ENCODE measurements around the gene SYNJ2. TPM values are rescaled to one million over a fixed set of nuclear protein-coding genes. Genes with fewer than 3 reads are reported as not detected.

SYNJ2 gene
- total and polyA plus RNA-seq, 2 donors (not counting 3 experiments of a cell fraction or from before 2014, with no cell fraction given): 35.1 to 78.2 TPM

GRCh38 chr6:158053377-158054313 lies 72.0 kb downstream of the SYNJ2 start:
- H3K27ac ChIP-seq (ENCODE audit: insufficient read depth, low read depth, low read length): no peak overlapping the region
- H3K27me3 ChIP-seq (ENCODE audit: control insufficient read depth in 2 of 2, insufficient read depth in 2 of 2, low read length in 2 of 2): no peaks in the 10 kb centered on the region
- H3K36me3 ChIP-seq (ENCODE audit: control insufficient read depth in 2 of 2, extremely low read depth in 1 of 2, insufficient read depth in 2 of 2, low read length in 2 of 2): peaks cover 2 to 25% of the 10 kb centered on the region in 2 experiments
- no peaks in the 10 kb centered on the region for H4K20me1 ChIP-seq (replicated peaks; ENCODE audit: control insufficient read depth, extremely low read depth, insufficient read depth, low read length)
- ChIA-PET CTCF (interaction anchor here (9.3 kb wide), 1 partner anchor 16 kb away, joined by 83 read pairs; no protein-coding TSS in a partner anchor), POLR2A (no interaction called here)
- intact Hi-C loops (cut with micrococcal nuclease): no loop called here
- TF ChIP-seq POLR2AphosphoS5 (IDR thresholded peaks at IDR 0.05; ENCODE audit: insufficient read depth, low read depth, low read length) (no peak), JUN (IDR thresholded peaks at IDR 0.05; ENCODE audit: borderline replicate concordance, insufficient read depth, insufficient read length, low read depth) (no peak), MYC (IDR thresholded peaks at IDR 0.05; ENCODE audit: low read depth, low read length) (no peak), FOS (IDR thresholded peaks at IDR 0.05; ENCODE audit: borderline replicate concordance, insufficient read depth, low read length) (no peak), GATA2 (IDR thresholded peaks at IDR 0.05; ENCODE audit: insufficient read depth, insufficient read length, low read depth, low read length) (no peak), EZH2 (IDR thresholded peaks at IDR 0.05; ENCODE audit: borderline replicate concordance, low read depth, low read length, severe bottlenecking) (no peak)
- TF ChIP-seq, protein P1, sequence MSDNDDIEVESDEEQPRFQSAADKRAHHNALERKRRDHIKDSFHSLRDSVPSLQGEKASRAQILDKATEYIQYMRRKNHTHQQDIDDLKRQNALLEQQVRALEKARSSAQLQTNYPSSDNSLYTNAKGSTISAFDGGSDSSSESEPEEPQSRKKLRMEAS (IDR thresholded peaks at IDR 0.05; ENCODE audit: insufficient read depth, insufficient read length): no peak
- H3K4me2 ChIP-seq (ENCODE audit: insufficient read depth, low read length): no peak overlapping the region
- BruUV-seq (replicated peaks): no TSS peak
- no peak overlapping the region for H2AFZ ChIP-seq (ENCODE audit: low read depth, low read length)
- dilution Hi-C loops (cut with MboI; ENCODE audit: extremely low pct_ligation_motif_present, low sequenced_read_pairs): no loop called here
- FAIRE-seq (no peak), DNase-seq (ENCODE audit: low read depth, low spot score) (no peak)
- H3K4me3 ChIP-seq (replicated peaks in 1 of 3; ENCODE audit: insufficient read depth in 1 of 3, low read depth in 1 of 3, low read length in 3 of 3): no peak overlapping the region
- H3K79me2 ChIP-seq (ENCODE audit: control insufficient read depth, insufficient read depth, low read length): peaks cover 7% of the 10 kb centered on the region
- H3K9me3 ChIP-seq (replicated peaks; ENCODE audit: control insufficient read depth, insufficient read depth, low read length): no peaks in the 10 kb centered on the region
- H3K9me1 ChIP-seq (replicated peaks; ENCODE audit: control insufficient read depth, extremely low read depth, insufficient read depth, low read length): no peaks in the 10 kb centered on the region
- peaks cover 27% of the 10 kb centered on the region for H3K4me1 ChIP-seq (ENCODE audit: control insufficient read depth, extremely low read depth, insufficient read depth, low read length)
- H3K9ac ChIP-seq (replicated peaks; ENCODE audit: extremely low read depth, insufficient read depth, low read length): no peak overlapping the region
